H1 (cell line): Measurements from ENCODE around the gene OGG1.

Experiments used
- PHF8 ChIP-seq: fragments of 200-600 bp; sonication (generic); conservative IDR thresholded peaks from 2 replicates; pipeline ENCODE4 v1.7.1; 2012; ENCODE audit warnings: low read depth, mild to moderate bottlenecking, inconsistent platforms, low read length, moderate library complexity
- RAD21 ChIP-seq, 2 experiments: IDR thresholded peaks in 1 of 2; conservative IDR thresholded peaks in 1 of 2; 2 replicates each; pipeline ENCODE4 v1.6.1; 2011; ENCODE audit warnings: low read depth in 2 of 2, low read length in 2 of 2, improper control_type of control experiment in 1 of 2, inconsistent platforms in 1 of 2, mild to moderate bottlenecking in 1 of 2, moderate library complexity in 1 of 2
- RFX5 ChIP-seq: IDR thresholded peaks from 2 replicates; pipeline ENCODE4 v1.6.1; 2011; ENCODE audit warnings: low read depth, low read length, improper control_type of control experiment, borderline replicate concordance
- TBP ChIP-seq: IDR thresholded peaks from 2 replicates; pipeline ENCODE4 v1.6.1; 2011; ENCODE audit warnings: low read depth, low read length, improper control_type of control experiment

DNA sequence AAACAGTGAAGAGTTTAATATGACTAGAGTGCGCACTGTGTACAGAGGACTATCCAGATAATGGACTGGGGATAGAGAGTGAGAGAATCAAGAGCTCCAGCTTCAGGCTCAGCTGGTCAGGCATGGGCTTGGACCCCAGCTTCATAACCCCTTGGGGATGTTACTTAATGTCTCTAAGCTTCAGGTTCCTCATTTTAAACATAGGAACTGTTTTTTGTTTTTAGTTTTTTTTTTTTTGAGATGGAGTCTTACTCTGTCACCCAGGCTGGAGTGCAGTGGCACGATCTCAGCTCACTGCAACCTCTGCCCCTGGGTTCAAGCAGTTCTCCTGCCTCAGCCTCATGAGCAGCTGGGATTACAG lies 28.1 kb upstream of the OGG1 start:
- TF ChIP-seq TBP (no peak), RAD21 (IDR thresholded peaks at IDR 0.05 in 1 of 2, conservative IDR thresholded peaks at IDR 0.05 in 1 of 2; ENCODE audit: low read depth in 2 of 2, low read length in 2 of 2) (no peak), RFX5 (no peak), PHF8 (no peak)
